ENCODE data around the gene NPTX2.
"Not testable (repeated sequence)": the region's sequence is repeated elsewhere in the genome, so short reads cannot be mapped to it uniquely, and the experiment has no call there.

The NPTX2 gene

GRCh38 chr7:98617051-98617959 lies at the start of gene NPTX2:
NPTX2 (plus strand) TSS chr7:98617285; CDS start chr7:98617462, 177 bp downstream.
- DNase-seq, result no peak

GRCh38 chr7:98567991-98568390 lies 49.1 kb upstream of the NPTX2 start:
- DNase-seq, result no peak

GRCh38 chr7:98568891-98569290 lies 48.2 kb upstream of the NPTX2 start:
- no peak for DNase-seq

- no peak for DNase-seq
Observed at GRCh38 chr7:98569691-98570337, 47.3 kb upstream of the NPTX2 start.

- DNase-seq, result no peak
Observed at GRCh38 chr7:98571006-98571405, 46.1 kb upstream of the NPTX2 start.

- no peak for DNase-seq
Observed at GRCh38 chr7:98571986-98572385, 45.1 kb upstream of the NPTX2 start.

GRCh38 chr7:98572716-98573115 lies 44.4 kb upstream of the NPTX2 start:
- not testable (repeated sequence) for DNase-seq

- DNase-seq, result no peak
Observed at GRCh38 chr7:98573816-98574215, 43.3 kb upstream of the NPTX2 start.

GRCh38 chr7:98575878-98576277 lies 41.2 kb upstream of the NPTX2 start:
- no peak for DNase-seq

GRCh38 chr7:98584830-98585229 lies 32.3 kb upstream of the NPTX2 start:
- no peak for DNase-seq

- DNase-seq, result no peak
Observed at GRCh38 chr7:98591926-98592325, 25.2 kb upstream of the NPTX2 start.

GRCh38 chr7:98594348-98594747 lies 22.7 kb upstream of the NPTX2 start:
- DNase-seq, result no peak

GRCh38 chr7:98594787-98595186 lies 22.3 kb upstream of the NPTX2 start:
- no peak for DNase-seq

- DNase-seq, result no peak
Observed at GRCh38 chr7:98598846-98599615, 18.1 kb upstream of the NPTX2 start.

GRCh38 chr7:98599886-98600285 lies 17.2 kb upstream of the NPTX2 start:
- DNase-seq, result no peak

- no peak for DNase-seq
Observed at GRCh38 chr7:98602755-98603398, 14.2 kb upstream of the NPTX2 start.

- no peak for DNase-seq
Observed at GRCh38 chr7:98603399-98603788, 13.7 kb upstream of the NPTX2 start.

GRCh38 chr7:98613601-98614425 lies 3.3 kb upstream of the NPTX2 start:
- no peak for DNase-seq

GRCh38 chr7:98616381-98617050 lies 569 bp upstream of the NPTX2 start:
- no peak for DNase-seq

- DNase-seq, result no peak
Observed at GRCh38 chr7:98617960-98618418, 904 bp downstream of the NPTX2 start.

GRCh38 chr7:98618786-98619185 lies 1.7 kb downstream of the NPTX2 start:
- DNase-seq, result no peak

All from CD4-positive, alpha-beta T cell treated with Interferon gamma for 1 hour (primary cell).